Measurements from ENCODE around the gene PIK3R1. TPM values are rescaled to one million over a fixed set of nuclear protein-coding genes. Genes with fewer than 3 reads are reported as not detected.

Gene PIK3R1
- total and polyA plus RNA-seq, 8 donors: 4.2 to 31.5 (median 18.8) TPM

- Histone ChIP-seq H3K36me3 (no peaks in the 10 kb centered on the region), H3K27me3 (no peaks in the 10 kb centered on the region), H3K27ac (no peak overlapping the region), H3K9me3 (no peaks in the 10 kb centered on the region), H3K4me1 (no peaks in the 10 kb centered on the region), H3K4me3 (no peak overlapping the region)
- FAIRE-seq (no peak), DNase-seq (no peak), ATAC-seq (no peak)
- intact Hi-C loops (cut with DNase I): no loop called here
- no peak for TF ChIP-seq CTCF (IDR thresholded peaks at IDR 0.05)
- 88 to 98% methylated on average over 4 of the region's 4 CpGs for WGBS, 2 donors
Measured at GRCh38 chr5:68337235-68337634, 121.7 kb downstream of the PIK3R1 start.

- DNase-seq (no peak), FAIRE-seq (no peak), ATAC-seq (no peak)
- Histone ChIP-seq H3K4me1 (peaks cover 0 to 4% (median 0%) of the 10 kb centered on the region in 3 donors), H3K27me3 (no peaks in the 10 kb centered on the region), H3K4me3 (no peak overlapping the region), H3K27ac (no peak overlapping the region), H3K9me3 (no peaks in the 10 kb centered on the region), H3K36me3 (no peaks in the 10 kb centered on the region)
- intact Hi-C loops (cut with DNase I): no loop called here
- TF ChIP-seq CTCF (IDR thresholded peaks at IDR 0.05): no peak
- WGBS, 2 donors: 43 to 68% methylated on average over 1 of the region's 1 CpG
Measured at GRCh38 chr5:68339921-68340321, 124.4 kb downstream of the PIK3R1 start.

- Histone ChIP-seq H3K4me1 (peaks cover 0 to 4% (median 0%) of the 10 kb centered on the region in 3 donors), H3K36me3 (no peaks in the 10 kb centered on the region), H3K27ac (no peak overlapping the region), H3K4me3 (no peak overlapping the region), H3K9me3 (no peaks in the 10 kb centered on the region), H3K27me3 (no peaks in the 10 kb centered on the region)
- no peak for DNase-seq
- ATAC-seq: no peak
- intact Hi-C loops (cut with DNase I): no loop called here
- WGBS, 2 donors: 68 to 73% methylated on average over 3 of the region's 3 CpGs
- FAIRE-seq: no peak
- TF ChIP-seq CTCF (IDR thresholded peaks at IDR 0.05): no peak
Measured at GRCh38 chr5:68341006-68341405, 125.5 kb downstream of the PIK3R1 start.

GRCh38 chr5:68342693-68343092 is 127.1 kb downstream of the PIK3R1 start:
- FAIRE-seq (no peak), ATAC-seq (no peak)
- intact Hi-C loops (cut with DNase I): no loop called here

More at GRCh38 chr5:68342693-68343092, 127.1 kb downstream of the PIK3R1 start:
- 89 to 94% methylated on average over 1 of the region's 1 CpG for WGBS, 2 donors
- H3K4me3 ChIP-seq: no peak overlapping the region
- no peak overlapping the region for H3K27ac ChIP-seq
- no peak for TF ChIP-seq CTCF (IDR thresholded peaks at IDR 0.05)
- H3K36me3 ChIP-seq: no peaks in the 10 kb centered on the region
- no peaks in the 10 kb centered on the region for H3K27me3 ChIP-seq
- DNase-seq: no peak
- H3K9me3 ChIP-seq: no peaks in the 10 kb centered on the region
- peaks cover 0 to 4% (median 0%) of the 10 kb centered on the region in 3 donors for H3K4me1 ChIP-seq

Data from pancreas (tissue), 10 donors.